Testis (tissue), 5 donors: ENCODE measurements around the gene TRPC1. TPM values are rescaled to one million over a fixed set of nuclear protein-coding genes. Genes with fewer than 3 reads are reported as not detected.

Source experiments
- DNase-seq: peaks from one replicate; pipeline ENCODE4 v3.0.0-alpha.2; 2019
- H3K27ac ChIP-seq, 2 donors: fragments of 200-600 bp; sonication (generic); one replicate each; pipeline ENCODE4 v1.5.1; 2019
- H3K27me3 ChIP-seq: fragments of 200-600 bp; sonication (generic); one replicate; pipeline ENCODE4 v1.5.1; 2019
- H3K36me3 ChIP-seq: fragments of 200-600 bp; sonication (generic); one replicate; pipeline ENCODE4 v1.5.1; 2017; ENCODE audit warnings: low read depth; ENCODE audit errors: missing control alignments
- H3K4me1 ChIP-seq: fragments of 200-600 bp; sonication (generic); one replicate; pipeline ENCODE4 v1.5.1; 2019
- H3K4me3 ChIP-seq, 2 donors: fragments of 200-600 bp; sonication (generic); one replicate each; pipeline ENCODE4 v1.5.1; 2017 to 2019
- H3K9me3 ChIP-seq: fragments of 200-600 bp; sonication (generic); one replicate; pipeline ENCODE4 v1.5.1; 2017
- CTCF ChIP-seq, 3 experiments: fragments of 450-650 bp in 2 of 3; fragments of 200-600 bp in 1 of 3; sonication (generic) in 1 of 3; IDR thresholded peaks; one replicate each; pipeline ENCODE4 v1.5.1; 2016 to 2019; ENCODE audit warnings: antibody characterized with exemption in 3 of 3, mild to moderate bottlenecking in 2 of 3, moderate library complexity in 1 of 3
- POLR2A ChIP-seq: fragments of 450-650 bp; IDR thresholded peaks from one replicate; pipeline ENCODE4 v1.6.1; 2017; ENCODE audit warnings: antibody characterized with exemption, mild to moderate bottlenecking, moderate library complexity
- WGBS, 2 donors: methylation state at CpG; one replicate each; pipeline ENCODE4 v1.1.5; 2018; 5-methylcytosine and 5-hydroxymethylcytosine counted together
- intact Hi-C: fragments of 100-400 bp; cut with DNase I; formaldehyde crosslinking; loops from one replicate; pipeline ENCODE4 v1.15.1; 2023; ENCODE audit warnings: low total_unique reads
- long read RNA-seq, 2 donors: transcript quantifications; one replicate each; lab custom pipeline, GENCODE V29; 2026
- polyA plus RNA-seq: library from polyadenylated mRNA; stranded (reverse); fragments of 350-450 nt; fragmentation: Illumina TruSeq; extraction: RNeasy Lipid Tissue Mini Kit (QIAGEN cat#74804); gene quantifications from one replicate; pipeline ENCODE4 v1.2.3, GENCODE V29; 2014; ENCODE audit warnings: low read depth, low replicate concordance; ENCODE audit not compliant: insufficient read depth
- total RNA-seq, 2 donors: library from RNA; depleted of rRNA; stranded (reverse); fragments of >200 nt; gene quantifications; one replicate each; pipeline ENCODE4 v1.2.3, GENCODE V29; 2016

TRPC1 gene
- total RNA-seq = 10 to 100 TPM; 23.1 to 24.8 TPM
- polyA plus RNA-seq = 9.2 TPM
- long read RNA-seq, donor 1, full-length matches to known transcripts = 1 of 1 reads
- long read RNA-seq, donor 1, partial matches to known transcripts = 0 of 1 reads
- long read RNA-seq, donor 1, other reads (novel, unspliced or antisense) = 0 of 1 reads
- long read RNA-seq, donor 2 = 0 reads

- no peaks in the 10 kb centered on the region for H3K27me3 ChIP-seq
- H3K36me3 ChIP-seq = no peaks in the 10 kb centered on the region
- H3K4me3 ChIP-seq = peak within 1 kb of the TSS; percentile 84 to 95
- intact Hi-C loops = no loop called here
- WGBS, 2 donors = 0% methylated on average over 61 of the region's 73 CpGs; no CpG with 5 or more reads in 1 of the 2 donors
- H3K9me3 ChIP-seq = no peaks in the 10 kb centered on the region
- DNase-seq = peak; percentile 86
- H3K4me1 ChIP-seq = no peaks in the 10 kb centered on the region
- H3K27ac ChIP-seq = peak within 1 kb of the TSS; percentile 90 to 94
- TF ChIP-seq CTCF (IDR thresholded peaks at IDR 0.05) = no peak
- TF ChIP-seq POLR2A = peak; percentile 74
Measured at GRCh38 chr3:142723968-142724681, at the start of gene TRPC1. Gene TRPC1 (plus strand): TSS chr3:142724034. CDS start chr3:142724560, 526 bp downstream.

GRCh38 chr3:142676151-142676550 is 47.7 kb upstream of the TRPC1 start:
- Histone ChIP-seq H3K4me3 (no peak overlapping the region), H3K27me3 (no peaks in the 10 kb centered on the region), H3K36me3 (no peaks in the 10 kb centered on the region), H3K27ac (no peak overlapping the region), H3K9me3 (no peaks in the 10 kb centered on the region), H3K4me1 (no peaks in the 10 kb centered on the region)
- DNase-seq = no peak
- 45 to 57% methylated on average over 2 of the region's 2 CpGs for WGBS, 2 donors
- TF ChIP-seq POLR2A (no peak), CTCF (IDR thresholded peaks at IDR 0.05) (no peak)
- intact Hi-C loops = no loop called here

GRCh38 chr3:142680710-142681109 is 43.1 kb upstream of the TRPC1 start:
- Histone ChIP-seq H3K36me3 (no peaks in the 10 kb centered on the region), H3K4me3 (no peak overlapping the region), H3K27ac (no peak overlapping the region), H3K27me3 (no peaks in the 10 kb centered on the region), H3K9me3 (no peaks in the 10 kb centered on the region), H3K4me1 (no peaks in the 10 kb centered on the region)
- TF ChIP-seq POLR2A = no peak
- no peak for TF ChIP-seq CTCF (IDR thresholded peaks at IDR 0.05)
- WGBS, 2 donors = 83 to 87% methylated on average over 2 of the region's 2 CpGs
- no peak for DNase-seq
- intact Hi-C loops = no loop called here

- intact Hi-C loops = no loop called here
- Histone ChIP-seq H3K36me3 (no peaks in the 10 kb centered on the region), H3K4me1 (no peaks in the 10 kb centered on the region), H3K4me3 (no peak overlapping the region), H3K9me3 (no peaks in the 10 kb centered on the region), H3K27ac (no peak overlapping the region), H3K27me3 (no peaks in the 10 kb centered on the region)
- TF ChIP-seq POLR2A = no peak
- TF ChIP-seq CTCF (IDR thresholded peaks at IDR 0.05) = no peak
- DNase-seq = no peak
- 96% methylated on average over 2 of the region's 2 CpGs for WGBS, 2 donors
Measured at GRCh38 chr3:142690613-142691012, 33.2 kb upstream of the TRPC1 start.
